ENCODE results near the gene SPANXA2.

GRCh38 chrX:141619336-141619735 is 29.8 kb downstream of the SPANXA2 start:
- TF ChIP-seq, protein P1, sequence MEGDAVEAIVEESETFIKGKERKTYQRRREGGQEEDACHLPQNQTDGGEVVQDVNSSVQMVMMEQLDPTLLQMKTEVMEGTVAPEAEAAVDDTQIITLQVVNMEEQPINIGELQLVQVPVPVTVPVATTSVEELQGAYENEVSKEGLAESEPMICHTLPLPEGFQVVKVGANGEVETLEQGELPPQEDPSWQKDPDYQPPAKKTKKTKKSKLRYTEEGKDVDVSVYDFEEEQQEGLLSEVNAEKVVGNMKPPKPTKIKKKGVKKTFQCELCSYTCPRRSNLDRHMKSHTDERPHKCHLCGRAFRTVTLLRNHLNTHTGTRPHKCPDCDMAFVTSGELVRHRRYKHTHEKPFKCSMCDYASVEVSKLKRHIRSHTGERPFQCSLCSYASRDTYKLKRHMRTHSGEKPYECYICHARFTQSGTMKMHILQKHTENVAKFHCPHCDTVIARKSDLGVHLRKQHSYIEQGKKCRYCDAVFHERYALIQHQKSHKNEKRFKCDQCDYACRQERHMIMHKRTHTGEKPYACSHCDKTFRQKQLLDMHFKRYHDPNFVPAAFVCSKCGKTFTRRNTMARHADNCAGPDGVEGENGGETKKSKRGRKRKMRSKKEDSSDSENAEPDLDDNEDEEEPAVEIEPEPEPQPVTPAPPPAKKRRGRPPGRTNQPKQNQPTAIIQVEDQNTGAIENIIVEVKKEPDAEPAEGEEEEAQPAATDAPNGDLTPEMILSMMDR (IDR thresholded peaks at IDR 0.05; ENCODE audit: low read depth, low read length, poor library complexity, severe bottlenecking) = no peak
- TF ChIP-seq EZH2phosphoT487 (IDR thresholded peaks at IDR 0.05; ENCODE audit: borderline replicate concordance, low read length) = no peak
